DMS53 (cell line): ENCODE data around the gene CAPG.

ENCODE experiments used
- DNase-seq: peaks from one replicate; lab custom pipeline; 2025; lab: John Stamatoyannopoulos, UW

Gene CAPG

GRCh38 chr2:85356186-85356585 is 54.0 kb downstream of the CAPG start:
- DNase-seq = no peak

- DNase-seq = peak; percentile 43
Observed at GRCh38 chr2:85355521-85355920, 54.6 kb downstream of the CAPG start.

GRCh38 chr2:85355073-85355410 is 55.1 kb downstream of the CAPG start:
- DNase-seq = no peak

GRCh38 chr2:85354286-85355072 is 55.7 kb downstream of the CAPG start, which contains the start of the genes ELMOD3 and RETSAT:
Gene ELMOD3, plus strand, starts transcription at chr2:85354769. Its CDS starts 2,430 bp downstream, at chr2:85357199.
Gene RETSAT, minus strand, starts transcription at chr2:85354528. Its CDS starts 21 bp downstream, at chr2:85354507.
- peak; percentile 100 for DNase-seq

- peak; percentile 64 for DNase-seq
Observed at GRCh38 chr2:85353876-85354285, 56.3 kb downstream of the CAPG start.

- no peak for DNase-seq
Observed at GRCh38 chr2:85347599-85347998, 62.6 kb downstream of the CAPG start.
